Fibroblast of skin of back (primary cell): ENCODE measurements around the gene PKN2.
"Not testable (repeated sequence)": the region's sequence is repeated elsewhere in the genome, so short reads cannot be mapped to it uniquely, and the experiment has no call there.

Source experiments
- DNase-seq: peaks from one replicate; pipeline ENCODE4 v3.0.0-alpha.2; 2013

PKN2 gene

GRCh38 chr1:88680471-88680870 lies 3.6 kb upstream of the PKN2 start:
- no peak for DNase-seq

- no peak for DNase-seq
Measured at GRCh38 chr1:88680911-88681622, 3.0 kb upstream of the PKN2 start.

GRCh38 chr1:88684482-88685258 lies 597 bp downstream of the PKN2 start:
- DNase-seq, result peak; percentile 63

- DNase-seq, result no peak
Measured at GRCh38 chr1:88685259-88685620, 1.2 kb downstream of the PKN2 start.

- no peak for DNase-seq
Measured at GRCh38 chr1:88691540-88691939, 7.5 kb downstream of the PKN2 start.

- DNase-seq, result peak; percentile 9
Measured at GRCh38 chr1:88695781-88696180, 11.7 kb downstream of the PKN2 start.

GRCh38 chr1:88697503-88697902 lies 13.4 kb downstream of the PKN2 start:
- peak; percentile 33 for DNase-seq

- DNase-seq, result peak; percentile 20
Measured at GRCh38 chr1:88698140-88698539, 14.1 kb downstream of the PKN2 start.

GRCh38 chr1:88698764-88699163 lies 14.7 kb downstream of the PKN2 start:
- DNase-seq, result no peak

GRCh38 chr1:88700425-88701013 lies 16.4 kb downstream of the PKN2 start:
- DNase-seq, result no peak

GRCh38 chr1:88701275-88701674 lies 17.2 kb downstream of the PKN2 start:
- no peak for DNase-seq

GRCh38 chr1:88701793-88702192 lies 17.7 kb downstream of the PKN2 start:
- DNase-seq, result not testable (repeated sequence)

GRCh38 chr1:88708011-88708410 lies 23.9 kb downstream of the PKN2 start:
- no peak for DNase-seq

- not testable (repeated sequence) for DNase-seq
Measured at GRCh38 chr1:88712907-88713306, 28.8 kb downstream of the PKN2 start.

GRCh38 chr1:88716571-88716970 lies 32.5 kb downstream of the PKN2 start:
- not testable (repeated sequence) for DNase-seq

- DNase-seq, result no peak
Measured at GRCh38 chr1:88722492-88722891, 38.4 kb downstream of the PKN2 start.

- DNase-seq, result no peak
Measured at GRCh38 chr1:88726697-88727096, 42.6 kb downstream of the PKN2 start.

- no peak for DNase-seq
Measured at GRCh38 chr1:88727205-88727604, 43.1 kb downstream of the PKN2 start.

GRCh38 chr1:88729297-88729696 lies 45.2 kb downstream of the PKN2 start:
- no peak for DNase-seq

GRCh38 chr1:88730132-88730675 lies 46.1 kb downstream of the PKN2 start:
- no peak for DNase-seq

GRCh38 chr1:88730995-88731394 lies 46.9 kb downstream of the PKN2 start:
- DNase-seq, result no peak

GRCh38 chr1:88731475-88732269 lies 47.6 kb downstream of the PKN2 start:
- peak; percentile 87 for DNase-seq

GRCh38 chr1:88735382-88735781 lies 51.3 kb downstream of the PKN2 start:
- DNase-seq, result no peak
